ENCODE data around the gene ZNF827. TPM values are rescaled to one million over a fixed set of nuclear protein-coding genes. Genes with fewer than 3 reads are reported as not detected.
A peak's percentile ranks its signal among the peaks of the same experiment; 100 is the strongest.

ZNF827 gene
- total and polyA plus RNA-seq, 9 of the 15 experiments (the other 6 are each of a cell fraction or from before 2014, with no cell fraction given), result 0.07 to 0.40 TPM; not detected in 7

GRCh38 chr4:145776208-145776607 lies 162.4 kb downstream of the ZNF827 start (continued):
- TF ChIP-seq CEBPG (CRISPR knock-in tag; IDR thresholded peaks at IDR 0.05) (no peak), CEBPG (tag; conservative IDR thresholded peaks at IDR 0.05 in 1 of 2, IDR thresholded peaks at IDR 0.05 in 1 of 2) (no peak), MAFG (tag; conservative IDR thresholded peaks at IDR 0.05) (no peak), PCBP1 (IDR thresholded peaks at IDR 0.05; ENCODE audit: low read depth, low read length, poor library complexity, severe bottlenecking) (no peak), NCOR1 (IDR thresholded peaks at IDR 0.05) (peak; percentile 44; the same call in 1 of the 2 replicates), EZH2 (IDR thresholded peaks at IDR 0.05; ENCODE audit: borderline replicate concordance, low read depth, low read length) (no peak), FOXA1 (IDR thresholded peaks at IDR 0.05; ENCODE audit: borderline replicate concordance) (no peak)

DNA sequence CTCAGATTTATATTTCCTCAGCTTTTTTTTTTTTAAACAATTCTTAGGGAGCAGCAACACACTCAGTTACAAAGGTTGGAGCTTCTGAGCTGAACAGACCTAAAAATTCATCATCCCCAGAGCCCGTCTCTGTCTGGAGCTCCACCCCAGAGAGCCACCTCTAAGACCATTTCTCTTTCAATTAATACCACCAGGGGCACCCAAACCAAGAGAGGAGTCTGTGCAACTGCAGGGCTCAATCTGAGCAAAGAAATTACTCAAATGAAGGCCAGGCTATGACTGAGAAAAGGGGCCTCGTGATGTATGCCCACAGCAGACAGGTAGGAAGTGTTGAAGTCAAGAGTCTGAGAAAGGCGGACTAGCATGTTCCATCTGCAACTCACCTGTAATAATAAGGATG lies 163.2 kb downstream of the ZNF827 start:
- Histone ChIP-seq H2AFZ (ENCODE audit: low read depth, low read length) (no peak overlapping the region), H3K36me3 (ENCODE audit: control insufficient read depth, insufficient read depth, low read length) (no peaks in the 10 kb centered on the region), H3K9me1 (ENCODE audit: control insufficient read depth, insufficient read depth, low read length) (no peaks in the 10 kb centered on the region), H3K27ac (ENCODE audit: extremely low read depth, low read depth, low read length) (no peak overlapping the region), H3K9me3 (replicated peaks; ENCODE audit: control insufficient read depth, insufficient read depth, low read depth, low read length) (no peaks in the 10 kb centered on the region), H3K79me2 (ENCODE audit: control insufficient read depth, insufficient read depth, low read length) (no peaks in the 10 kb centered on the region), H3K4me3 (no peak overlapping the region), H3K4me1 (replicated peaks in 1 of 2; ENCODE audit: control insufficient read depth in 2 of 2, insufficient read depth in 2 of 2, low read length in 2 of 2) (no peaks in the 10 kb centered on the region), H4K20me1 (replicated peaks; ENCODE audit: control insufficient read depth, insufficient read depth, low read length) (no peaks in the 10 kb centered on the region), H3K9ac (ENCODE audit: insufficient read depth in 1 of 2, low read depth in 2 of 2, low read length in 2 of 2) (no peak overlapping the region), H3K27me3 (ENCODE audit: control insufficient read depth in 2 of 2, insufficient read depth in 2 of 2, low read length in 2 of 2) (peaks cover 6 to 19% of the 10 kb centered on the region in 2 experiments; a peak in 4 of 5 replicates), H3K4me2 (ENCODE audit: insufficient read depth, low read length) (no peak overlapping the region)
- no peak for ATAC-seq
- WGBS (ENCODE audit: insufficient coverage, low coverage, missing lambda C conversion rate), result 0% methylated on average over 3 of the region's 3 CpGs
- TF ChIP-seq CHD4 (IDR thresholded peaks at IDR 0.05; ENCODE audit: insufficient read depth, insufficient replicate concordance, low read depth, low read length, poor library complexity, severe bottlenecking) (no peak), MAFK (IDR thresholded peaks at IDR 0.05; ENCODE audit: low read length) (no peak), RBM15 (IDR thresholded peaks at IDR 0.05; ENCODE audit: insufficient read depth, low read length) (no peak), ZNF175 (CRISPR knock-in tag; IDR thresholded peaks at IDR 0.05; ENCODE audit: low read depth) (no peak), PML (IDR thresholded peaks at IDR 0.05; ENCODE audit: low read length) (no peak), PTTG1 (tag; IDR thresholded peaks at IDR 0.05; ENCODE audit: low read depth) (no peak), FOXJ3 (CRISPR knock-in tag; IDR thresholded peaks at IDR 0.05) (no peak), COPS2 (conservative IDR thresholded peaks at IDR 0.05) (no peak), ZNF311 (CRISPR knock-in tag; IDR thresholded peaks at IDR 0.05) (no peak), ZBED1 (IDR thresholded peaks at IDR 0.05) (no peak)
- TF ChIP-seq, protein P1, sequence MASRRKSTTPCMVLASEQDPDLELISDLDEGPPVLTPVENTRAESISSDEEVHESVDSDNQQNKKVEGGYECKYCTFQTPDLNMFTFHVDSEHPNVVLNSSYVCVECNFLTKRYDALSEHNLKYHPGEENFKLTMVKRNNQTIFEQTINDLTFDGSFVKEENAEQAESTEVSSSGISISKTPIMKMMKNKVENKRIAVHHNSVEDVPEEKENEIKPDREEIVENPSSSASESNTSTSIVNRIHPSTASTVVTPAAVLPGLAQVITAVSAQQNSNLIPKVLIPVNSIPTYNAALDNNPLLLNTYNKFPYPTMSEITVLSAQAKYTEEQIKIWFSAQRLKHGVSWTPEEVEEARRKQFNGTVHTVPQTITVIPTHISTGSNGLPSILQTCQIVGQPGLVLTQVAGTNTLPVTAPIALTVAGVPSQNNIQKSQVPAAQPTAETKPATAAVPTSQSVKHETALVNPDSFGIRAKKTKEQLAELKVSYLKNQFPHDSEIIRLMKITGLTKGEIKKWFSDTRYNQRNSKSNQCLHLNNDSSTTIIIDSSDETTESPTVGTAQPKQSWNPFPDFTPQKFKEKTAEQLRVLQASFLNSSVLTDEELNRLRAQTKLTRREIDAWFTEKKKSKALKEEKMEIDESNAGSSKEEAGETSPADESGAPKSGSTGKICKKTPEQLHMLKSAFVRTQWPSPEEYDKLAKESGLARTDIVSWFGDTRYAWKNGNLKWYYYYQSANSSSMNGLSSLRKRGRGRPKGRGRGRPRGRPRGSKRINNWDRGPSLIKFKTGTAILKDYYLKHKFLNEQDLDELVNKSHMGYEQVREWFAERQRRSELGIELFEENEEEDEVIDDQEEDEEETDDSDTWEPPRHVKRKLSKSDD (conservative IDR thresholded peaks at IDR 0.05; ENCODE audit: low read length), result no peak
- TF ChIP-seq, protein P2, sequence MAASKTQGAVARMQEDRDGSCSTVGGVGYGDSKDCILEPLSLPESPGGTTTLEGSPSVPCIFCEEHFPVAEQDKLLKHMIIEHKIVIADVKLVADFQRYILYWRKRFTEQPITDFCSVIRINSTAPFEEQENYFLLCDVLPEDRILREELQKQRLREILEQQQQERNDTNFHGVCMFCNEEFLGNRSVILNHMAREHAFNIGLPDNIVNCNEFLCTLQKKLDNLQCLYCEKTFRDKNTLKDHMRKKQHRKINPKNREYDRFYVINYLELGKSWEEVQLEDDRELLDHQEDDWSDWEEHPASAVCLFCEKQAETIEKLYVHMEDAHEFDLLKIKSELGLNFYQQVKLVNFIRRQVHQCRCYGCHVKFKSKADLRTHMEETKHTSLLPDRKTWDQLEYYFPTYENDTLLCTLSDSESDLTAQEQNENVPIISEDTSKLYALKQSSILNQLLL (CRISPR knock-in tag; IDR thresholded peaks at IDR 0.05; ENCODE audit: borderline replicate concordance), result no peak
- FAIRE-seq, result no peak
- in situ Hi-C loops (cut with MboI), result no loop called here
- no TSS peak for BruUV-seq (replicated peaks)
- ChIA-PET CTCF (ENCODE audit: low intra/inter-chr PET ratio) (no interaction called here), POLR2A (no interaction called here)
- intact Hi-C loops (cut with micrococcal nuclease), result no loop called here
- DNase-seq (ENCODE audit: extremely low read depth in 1 of 4, low spot score in 3 of 4), result no peak

Data from K562 (cell line).